ENCODE data around the gene TREML1. TPM values are rescaled to one million over a fixed set of nuclear protein-coding genes. Genes with fewer than 3 reads are reported as not detected.

TREML1 gene
- 1 to 10 TPM in 1 of 4 donors, not detected in 3; 4.8 TPM for total RNA-seq

GRCh38 chr6:41153992-41154625 lies at the start of gene TREML1:
TREML1 (minus strand) TSS chr6:41154347; CDS start chr6:41154288, 59 bp downstream.
- TF ChIP-seq CTCF (IDR thresholded peaks at IDR 0.05; ENCODE audit: low read depth), result no peak

- no peak for TF ChIP-seq CTCF (IDR thresholded peaks at IDR 0.05; ENCODE audit: low read depth)
These were observed 47.6 kb upstream of the TREML1 start for GRCh38 chr6:41201764-41202173.

- no peak for TF ChIP-seq CTCF (IDR thresholded peaks at IDR 0.05; ENCODE audit: low read depth)
These were observed 47.0 kb upstream of the TREML1 start, which contains the start of gene TREML2 for GRCh38 chr6:41200901-41201763. TREML2 (minus strand) TSS chr6:41201149; CDS start chr6:41201008, 141 bp downstream.

GRCh38 chr6:41200296-41200900 lies 46.3 kb upstream of the TREML1 start:
- no peak for TF ChIP-seq CTCF (IDR thresholded peaks at IDR 0.05; ENCODE audit: low read depth)

- TF ChIP-seq CTCF (IDR thresholded peaks at IDR 0.05; ENCODE audit: low read depth), result no peak
These were observed 45.6 kb upstream of the TREML1 start for GRCh38 chr6:41199552-41200246.

GRCh38 chr6:41197234-41197633 lies 43.1 kb upstream of the TREML1 start:
- TF ChIP-seq CTCF (IDR thresholded peaks at IDR 0.05; ENCODE audit: low read depth), result no peak

Measured in subcutaneous adipose tissue (tissue), 4 donors.